ENCODE data around the gene ATXN1L. TPM values are rescaled to one million over a fixed set of nuclear protein-coding genes. Genes with fewer than 3 reads are reported as not detected.
"Not testable (repeated sequence)": the region's sequence is repeated elsewhere in the genome, so short reads cannot be mapped to it uniquely, and the experiment has no call there.

ATXN1L gene
- 10 to 100 TPM; 23.2 to 23.6 TPM for total RNA-seq

DNA sequence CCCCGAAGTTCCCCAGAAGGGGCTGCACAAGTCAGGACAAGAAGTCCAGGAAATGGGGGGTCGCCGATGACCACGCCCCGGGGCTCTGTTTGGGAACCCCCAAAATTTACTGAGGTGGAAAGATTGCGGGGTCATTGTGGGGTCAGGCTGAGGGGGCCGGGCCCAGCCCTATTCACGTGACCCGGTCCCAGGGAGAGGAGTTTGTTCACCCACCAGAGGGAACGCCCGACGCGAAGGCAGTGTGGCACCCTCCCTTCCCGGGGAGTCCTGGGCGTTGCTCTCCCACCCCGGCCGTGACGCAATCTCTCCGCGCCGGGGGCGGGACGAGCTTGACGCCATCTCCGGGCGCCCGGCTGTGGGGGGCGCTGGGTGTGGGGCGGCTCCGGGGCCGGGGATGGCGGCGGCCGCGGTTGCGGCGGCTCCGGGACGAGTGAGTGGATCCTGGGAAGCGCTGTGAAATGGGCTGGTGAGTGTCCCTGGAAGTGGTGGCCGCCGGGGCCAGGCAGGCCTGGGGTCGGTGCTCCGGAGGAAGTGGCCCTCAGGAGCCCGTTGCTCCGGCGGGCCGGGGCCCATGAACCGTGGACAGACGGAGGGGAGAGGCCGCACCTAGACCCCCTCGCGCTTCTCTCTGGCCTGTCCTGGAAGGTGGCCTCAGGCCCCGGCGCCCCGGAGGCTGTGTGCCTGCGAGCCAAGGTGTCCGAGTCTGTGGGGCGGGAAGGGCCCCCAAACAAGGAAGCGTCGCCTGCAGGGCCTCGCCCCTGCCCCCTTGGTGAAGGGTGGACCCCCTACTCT is at the start of gene ATXN1L:
Gene ATXN1L (plus strand): TSS at position 338 of the 792 bp plus-strand sequence. CDS start 3,765 bp downstream, outside the sequence.
- Mint-ChIP-seq H3K36me3 (ENCODE audit: low read depth) (peaks cover 25% of the 10 kb centered on the region), H3K4me1 (peaks cover 53% of the 10 kb centered on the region), H3K9me3 (no peaks in the 10 kb centered on the region), H3K27me3 (no peaks in the 10 kb centered on the region), H3K27ac (peak within 1 kb of the TSS; percentile 99), H3K4me3 (peak within 1 kb of the TSS; percentile 91)
- ChIA-PET POLR2A (no interaction called here), CTCF (interaction anchor here (1.1 to 1.7 kb wide), 4 partner anchors 10 to 38 kb away, joined by 4 to 5 read pairs (median 5); partner anchors contain the start of gene ZNF821)
- peak; percentile 93 for DNase-seq

DNA sequence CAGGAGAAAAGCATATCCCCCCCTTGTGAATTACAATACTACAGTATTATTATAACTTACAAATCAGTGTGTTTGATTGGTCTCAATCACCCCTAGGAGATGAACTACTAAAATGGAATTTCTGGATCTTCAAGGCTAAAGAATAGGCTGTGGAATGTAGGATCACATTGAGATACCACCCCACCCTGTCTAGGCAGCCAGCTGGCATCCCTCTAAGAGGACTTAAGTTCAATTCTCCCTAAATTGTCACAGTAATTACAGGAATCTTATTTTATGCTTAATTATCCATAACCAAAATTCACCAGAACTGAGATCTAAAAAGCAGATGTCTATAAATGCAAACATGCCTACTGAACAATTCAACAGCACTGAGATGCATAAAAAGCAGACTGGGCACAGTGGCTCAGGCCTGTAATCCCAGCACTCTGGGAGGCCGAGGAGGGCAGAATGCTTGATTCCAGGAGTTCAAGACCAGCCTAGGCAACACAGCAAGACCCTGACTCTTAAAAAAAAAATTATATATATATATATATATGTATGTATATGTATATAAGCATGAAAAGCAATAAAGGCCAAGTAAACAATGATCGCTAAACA is 49.2 kb upstream of the ATXN1L start:
- H3K36me3 Mint-ChIP-seq (ENCODE audit: low read depth): peaks cover 41% of the 10 kb centered on the region
- H3K9me3 Mint-ChIP-seq: no peaks in the 10 kb centered on the region
- H3K27me3 Mint-ChIP-seq: no peaks in the 10 kb centered on the region
- H3K27ac Mint-ChIP-seq: no peak overlapping the region
- peaks cover 44% of the 10 kb centered on the region for H3K4me1 Mint-ChIP-seq
- H3K4me3 Mint-ChIP-seq: no peak overlapping the region
- ChIA-PET CTCF (no interaction called here), POLR2A (no interaction called here)
- no peak for DNase-seq

GRCh38 chr16:71803305-71803690 is 42.5 kb upstream of the ATXN1L start:
- ChIA-PET CTCF (interaction anchor here (0.7 to 1.1 kb wide), 2 partner anchors 14 to 225 kb away, joined by 3 read pairs; no protein-coding TSS in a partner anchor), POLR2A (no interaction called here)
- Mint-ChIP-seq H3K4me3 (no peak overlapping the region), H3K36me3 (ENCODE audit: low read depth) (peaks cover 27% of the 10 kb centered on the region), H3K4me1 (peaks cover 23% of the 10 kb centered on the region), H3K9me3 (no peaks in the 10 kb centered on the region), H3K27me3 (no peaks in the 10 kb centered on the region), H3K27ac (no peak overlapping the region)
- no peak for DNase-seq

- H3K9me3 Mint-ChIP-seq: no peaks in the 10 kb centered on the region
- H3K27me3 Mint-ChIP-seq: no peaks in the 10 kb centered on the region
- no peak for DNase-seq
- ChIA-PET CTCF (interaction anchor here (0.6 to 1.5 kb wide), 6 partner anchors 13 to 1281 kb away, joined by 3 to 4 read pairs (median 3); partner anchors contain the start of gene ZNF821), POLR2A (no interaction called here)
- peak overlapping the region; percentile 95 for H3K4me3 Mint-ChIP-seq
- peaks cover 35% of the 10 kb centered on the region for H3K4me1 Mint-ChIP-seq
- H3K27ac Mint-ChIP-seq: peak overlapping the region; percentile 100
- peaks cover 14% of the 10 kb centered on the region for H3K36me3 Mint-ChIP-seq (ENCODE audit: low read depth)
Observed at GRCh38 chr16:71807905-71808592, 37.7 kb upstream of the ATXN1L start.

DNA sequence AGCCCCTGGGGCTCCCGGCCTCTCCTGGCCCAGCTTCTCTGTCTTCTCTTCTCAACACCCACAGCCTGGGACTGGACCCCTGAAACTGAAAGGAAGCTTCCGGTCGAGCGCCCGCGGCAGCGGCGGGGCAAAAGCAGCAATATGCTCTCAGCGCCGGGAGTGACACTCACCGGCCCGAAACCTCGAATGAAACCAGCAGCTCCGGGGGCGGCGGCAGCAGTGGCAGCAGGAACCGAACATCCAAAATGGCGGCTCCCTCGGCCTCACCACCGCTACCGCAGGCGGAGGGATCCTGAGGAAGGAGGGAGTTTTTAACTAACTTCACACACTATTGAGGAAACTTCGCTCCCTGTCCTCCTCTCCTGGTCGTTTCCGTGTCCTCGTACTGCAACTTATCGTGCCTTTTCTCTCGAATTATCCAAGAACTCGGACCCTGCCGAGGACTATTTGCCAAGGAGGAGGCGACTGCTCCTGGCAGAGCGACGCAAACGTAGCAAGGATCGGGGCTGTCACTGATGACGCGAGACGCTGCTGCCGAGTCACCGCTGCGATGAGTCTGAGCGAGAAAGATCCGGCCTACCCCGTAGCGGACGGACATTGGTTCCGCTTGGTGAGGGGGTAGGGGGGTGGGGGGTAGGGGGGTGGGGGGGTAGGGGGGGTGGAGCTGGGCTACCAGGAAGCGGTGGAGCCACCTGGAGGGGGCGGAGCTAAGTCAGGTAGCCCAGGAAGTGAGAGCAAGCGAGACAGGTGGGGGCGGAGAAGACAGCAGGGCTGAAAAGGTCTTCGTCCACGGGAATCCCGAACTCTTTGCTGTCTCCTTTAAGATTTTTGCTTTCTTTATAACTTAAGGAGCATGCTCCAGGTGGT is 37.0 kb upstream of the ATXN1L start, which contains the start of gene AP1G1:
Gene AP1G1 (minus strand): TSS at position 242 of the 867 bp plus-strand sequence. CDS start 19,355 bp downstream, outside the sequence.
- Mint-ChIP-seq H3K27ac (peak within 1 kb of the TSS; percentile 100), H3K4me1 (peaks cover 32% of the 10 kb centered on the region), H3K9me3 (no peaks in the 10 kb centered on the region), H3K4me3 (peak within 1 kb of the TSS; percentile 95), H3K27me3 (no peaks in the 10 kb centered on the region), H3K36me3 (ENCODE audit: low read depth) (peaks cover 10% of the 10 kb centered on the region)
- DNase-seq: peak; percentile 95
- CTCF ChIA-PET: interaction anchor here (0.6 to 1.5 kb wide), 5 partner anchors 73 to 1282 kb away, joined by 3 to 4 read pairs (median 3); partner anchors contain the start of gene ZNF821
- POLR2A ChIA-PET: interaction anchor here (0.7 to 1.0 kb wide), 3 partner anchors 14 to 86 kb away, joined by 3 to 4 read pairs (median 3); partner anchors contain the start of genes IST1 and ZNF821

GRCh38 chr16:71810155-71810530 is 35.6 kb upstream of the ATXN1L start:
- POLR2A ChIA-PET; DNase-seq; H3K9me3 Mint-ChIP-seq; H3K27me3 Mint-ChIP-seq; H3K36me3 Mint-ChIP-seq (ENCODE audit: low read depth): not testable (repeated sequence)
- CTCF ChIA-PET: interaction anchor here (0.6 kb wide), 1 partner anchor 93 kb away, joined by 3 read pairs; no protein-coding TSS in a partner anchor
- Mint-ChIP-seq H3K4me3 (peak overlapping the region; percentile 22), H3K4me1 (peaks cover 32% of the 10 kb centered on the region), H3K27ac (peak overlapping the region; percentile 100)

DNA sequence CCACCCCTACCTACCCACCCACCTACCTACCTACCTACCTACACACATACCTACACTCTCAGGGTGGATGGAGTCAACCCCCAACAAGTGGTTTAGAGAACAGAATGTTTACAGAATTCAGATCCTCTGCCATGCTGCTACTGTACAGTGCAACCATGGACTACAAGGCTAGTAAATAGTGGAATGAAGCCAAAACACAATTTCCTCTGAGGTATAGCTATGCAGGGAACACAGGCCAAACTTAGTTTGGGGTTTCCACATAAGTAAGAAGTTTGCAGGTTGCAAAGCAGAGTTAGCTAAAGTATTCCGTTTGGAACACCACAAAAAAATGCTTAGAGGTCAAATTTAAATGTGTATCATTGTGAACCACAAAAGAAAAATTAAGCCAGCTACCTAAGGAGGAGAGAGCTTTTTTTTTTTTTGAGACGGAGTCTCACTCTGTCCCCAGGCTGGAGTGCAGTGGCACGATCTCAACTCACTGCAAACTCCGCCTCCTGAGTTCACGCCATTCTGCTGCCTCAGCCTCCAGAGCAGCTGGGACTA is 34.4 kb upstream of the ATXN1L start:
- Mint-ChIP-seq H3K27me3 (no peaks in the 10 kb centered on the region), H3K4me3 (no peak overlapping the region), H3K9me3 (no peaks in the 10 kb centered on the region), H3K36me3 (ENCODE audit: low read depth) (peaks cover 8% of the 10 kb centered on the region), H3K4me1 (peaks cover 29% of the 10 kb centered on the region), H3K27ac (no peak overlapping the region)
- ChIA-PET CTCF (interaction anchor here (0.5 to 1.2 kb wide), 2 partner anchors 10 to 82 kb away, joined by 3 read pairs; no protein-coding TSS in a partner anchor), POLR2A (no interaction called here)
- DNase-seq: no peak

DNA sequence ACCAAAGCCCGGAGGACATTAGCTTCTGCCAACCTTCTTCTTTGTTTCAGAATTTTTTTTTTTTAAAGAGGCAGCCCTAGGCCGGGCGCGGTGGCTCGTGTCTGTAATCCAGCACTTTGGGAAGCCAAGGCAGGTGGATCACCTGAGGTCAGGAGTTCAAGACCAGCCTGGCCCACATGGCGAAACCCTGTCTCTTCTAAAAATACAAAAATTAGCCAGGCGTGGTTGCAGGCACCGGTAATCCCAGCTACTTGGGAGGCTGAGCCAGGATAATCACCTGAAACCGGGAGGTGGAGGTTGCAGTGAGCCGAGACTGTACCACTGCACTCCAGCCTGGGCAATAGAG is 28.6 kb upstream of the ATXN1L start:
- not testable (repeated sequence) for H3K27me3 Mint-ChIP-seq

DNA sequence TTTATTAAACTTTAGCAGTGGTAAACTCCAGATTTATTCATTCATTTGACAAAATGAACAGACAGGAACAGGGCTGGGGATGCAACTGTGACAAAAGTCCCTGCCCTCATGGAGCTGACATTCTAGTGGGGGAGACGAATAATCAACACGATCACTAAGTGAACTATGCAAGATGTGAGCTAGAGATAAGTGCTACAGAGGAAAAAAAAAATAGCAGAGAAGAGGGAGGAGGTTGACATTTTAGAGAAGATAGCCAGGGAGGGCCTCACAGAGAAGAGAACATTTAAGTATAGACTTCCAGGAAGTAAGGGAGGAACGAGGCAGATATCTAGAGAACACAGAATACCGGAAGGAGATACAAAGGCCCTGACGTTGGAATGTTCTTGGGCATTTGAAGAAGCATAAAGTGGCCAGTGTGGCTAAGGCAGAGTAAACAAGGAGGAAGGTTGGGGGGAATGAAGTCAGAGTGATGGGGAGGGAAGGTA is 19.2 kb upstream of the ATXN1L start:
- no peaks in the 10 kb centered on the region for H3K27me3 Mint-ChIP-seq
- POLR2A ChIA-PET: no interaction called here
- H3K9me3 Mint-ChIP-seq: peaks cover 4% of the 10 kb centered on the region
- H3K36me3 Mint-ChIP-seq (ENCODE audit: low read depth): peaks cover 5% of the 10 kb centered on the region
- peaks cover 4% of the 10 kb centered on the region for H3K4me1 Mint-ChIP-seq
- H3K27ac Mint-ChIP-seq: no peak overlapping the region
- CTCF ChIA-PET: interaction anchor here (0.6 to 1.2 kb wide), 2 partner anchors 9 to 16 kb away, joined by 3 to 4 read pairs; no protein-coding TSS in a partner anchor
- no peak overlapping the region for H3K4me3 Mint-ChIP-seq
- DNase-seq: no peak

More for the DNA sequence above, 28.6 kb upstream of the ATXN1L start:
- H3K9me3 Mint-ChIP-seq; POLR2A ChIA-PET; DNase-seq; H3K36me3 Mint-ChIP-seq (ENCODE audit: low read depth); H3K4me3 Mint-ChIP-seq: not testable (repeated sequence)
- Mint-ChIP-seq H3K4me1 (peaks cover 12% of the 10 kb centered on the region), H3K27ac (peak overlapping the region; percentile 36)
- CTCF ChIA-PET: interaction anchor here (1.0 to 1.9 kb wide), 2 partner anchors 17 to 66 kb away, joined by 3 to 8 read pairs; partner anchors contain the start of gene ZNF821

GRCh38 chr16:71830359-71830758 is 15.4 kb upstream of the ATXN1L start:
- Mint-ChIP-seq H3K9me3 (peaks cover 4% of the 10 kb centered on the region), H3K27me3 (no peaks in the 10 kb centered on the region), H3K4me1 (peaks cover 9% of the 10 kb centered on the region), H3K27ac (no peak overlapping the region), H3K36me3 (ENCODE audit: low read depth) (peaks cover 5% of the 10 kb centered on the region), H3K4me3 (no peak overlapping the region)
- ChIA-PET CTCF (interaction anchor here (0.5 to 1.4 kb wide), 5 partner anchors 14 to 64 kb away, joined by 3 to 5 read pairs (median 4); no protein-coding TSS in a partner anchor), POLR2A (no interaction called here)
- DNase-seq: no peak

- H3K27ac Mint-ChIP-seq; H3K4me3 Mint-ChIP-seq; H3K36me3 Mint-ChIP-seq (ENCODE audit: low read depth); H3K9me3 Mint-ChIP-seq; H3K27me3 Mint-ChIP-seq; DNase-seq; POLR2A ChIA-PET; H3K4me1 Mint-ChIP-seq: not testable (repeated sequence)
- CTCF ChIA-PET: interaction anchor here (1.4 kb wide), 1 partner anchor 9 kb away, joined by 3 read pairs; no protein-coding TSS in a partner anchor
Observed at GRCh38 chr16:71831698-71832097, 14.1 kb upstream of the ATXN1L start.
